ENCODE data around the gene CDH4.

- TF ChIP-seq CTCF (IDR thresholded peaks at IDR 0.05) = no peak
- TF ChIP-seq MAX (CRISPR knock-in tag; IDR thresholded peaks at IDR 0.05) = no peak
- no peak for TF ChIP-seq NR2C2 (CRISPR knock-in tag; IDR thresholded peaks at IDR 0.05)
- TF ChIP-seq IRF2 (CRISPR knock-in tag; IDR thresholded peaks at IDR 0.05; ENCODE audit: borderline replicate concordance, low read depth) = no peak
- TF ChIP-seq AFF4 (CRISPR knock-in tag; IDR thresholded peaks at IDR 0.05; ENCODE audit: borderline replicate concordance) = no peak
- TF ChIP-seq ZNF423 (CRISPR knock-in tag; IDR thresholded peaks at IDR 0.05) = no peak
- TF ChIP-seq ZNF396 (CRISPR knock-in tag; IDR thresholded peaks at IDR 0.05; ENCODE audit: borderline replicate concordance) = no peak
- no peak for TF ChIP-seq IRF1 (CRISPR knock-in tag; IDR thresholded peaks at IDR 0.05)
- TF ChIP-seq ETV6 (CRISPR knock-in tag; IDR thresholded peaks at IDR 0.05) = no peak
- TF ChIP-seq ATF6 (CRISPR knock-in tag; IDR thresholded peaks at IDR 0.05) = no peak
These were observed 330.3 kb downstream of the CDH4 start for GRCh38 chr20:61582196-61582923.
